HG02798 (cell line): ENCODE measurements around the gene NLGN1.
"Not testable (repeated sequence)": the region's sequence is repeated elsewhere in the genome, so short reads cannot be mapped to it uniquely, and the experiment has no call there.

Experiments used
- ATAC-seq: cut with Tn5 transposase; IDR thresholded peaks from one replicate; pipeline ENCODE4 v1.9.1; 2021; ENCODE audit warnings: mild to moderate bottlenecking; ENCODE audit not compliant: unreplicated experiment, poor library complexity

The NLGN1 gene

DNA sequence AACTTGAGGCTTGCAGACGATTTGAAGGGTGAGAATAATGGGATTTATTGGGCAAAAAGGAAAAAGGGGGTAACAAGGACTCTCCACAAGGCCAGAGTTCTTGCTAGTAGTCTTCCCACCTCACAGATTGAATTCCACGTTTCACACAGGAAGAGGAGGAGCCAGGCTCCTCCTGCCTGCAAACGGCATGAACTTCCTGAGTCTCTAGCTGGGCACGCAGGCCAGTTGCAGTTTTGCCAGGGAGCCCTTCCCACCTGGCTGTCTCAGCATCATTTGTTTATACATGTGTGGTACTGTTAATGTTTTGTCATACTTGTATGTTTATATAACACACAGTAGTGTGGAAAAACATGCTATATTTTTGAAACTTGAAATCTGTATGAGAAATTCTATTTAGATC is 155.0 kb downstream of the NLGN1 start:
- ATAC-seq = no peak

DNA sequence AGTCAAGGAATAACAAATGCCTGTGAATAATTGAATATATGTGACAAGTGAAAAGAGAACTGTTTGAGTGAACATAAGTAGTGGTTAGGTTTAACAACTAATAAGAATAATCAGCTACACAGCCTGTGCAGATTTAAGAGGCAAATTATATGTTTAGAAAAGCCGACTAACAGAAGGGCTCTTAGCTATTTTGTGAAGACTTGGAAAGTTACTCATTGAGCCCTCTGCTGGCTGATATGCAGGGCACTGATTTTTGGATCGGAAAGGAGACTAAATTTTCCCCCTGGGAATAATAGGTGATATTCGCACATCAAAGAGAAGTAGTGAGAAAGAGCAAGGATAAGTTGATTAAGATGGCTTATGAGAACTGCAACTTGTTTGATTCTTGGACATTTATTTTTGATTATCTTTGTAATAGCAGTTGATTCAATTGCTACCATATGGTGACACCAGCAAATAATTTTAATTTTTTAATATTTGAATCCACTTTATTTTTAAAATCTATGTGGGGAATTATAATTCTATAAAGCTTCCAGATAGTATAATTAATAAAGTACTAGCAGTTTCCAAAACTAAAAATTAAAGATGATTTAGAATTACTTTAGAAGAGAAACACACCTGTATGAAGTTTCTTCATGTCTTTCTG is 156.2 kb downstream of the NLGN1 start:
- ATAC-seq = no peak

DNA sequence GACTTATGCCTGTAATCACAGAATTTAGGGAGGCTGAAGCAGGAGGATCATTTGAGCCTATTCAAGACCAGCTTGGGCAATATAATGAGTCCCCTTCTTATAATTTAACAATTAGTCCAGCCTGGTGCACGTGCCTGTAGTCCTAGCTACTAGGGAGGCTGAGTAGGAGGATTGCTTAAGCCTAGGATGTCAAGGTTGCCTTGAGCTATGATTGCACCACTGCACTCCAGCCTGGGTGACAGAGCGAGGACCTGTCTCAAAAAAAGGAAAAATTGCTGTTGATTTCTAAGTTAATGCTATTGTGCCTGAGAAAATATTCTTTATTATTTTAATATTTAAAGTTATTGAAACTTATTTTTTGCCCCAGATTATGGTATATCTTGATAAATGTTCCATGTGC is 159.0 kb downstream of the NLGN1 start:
- no peak for ATAC-seq

DNA sequence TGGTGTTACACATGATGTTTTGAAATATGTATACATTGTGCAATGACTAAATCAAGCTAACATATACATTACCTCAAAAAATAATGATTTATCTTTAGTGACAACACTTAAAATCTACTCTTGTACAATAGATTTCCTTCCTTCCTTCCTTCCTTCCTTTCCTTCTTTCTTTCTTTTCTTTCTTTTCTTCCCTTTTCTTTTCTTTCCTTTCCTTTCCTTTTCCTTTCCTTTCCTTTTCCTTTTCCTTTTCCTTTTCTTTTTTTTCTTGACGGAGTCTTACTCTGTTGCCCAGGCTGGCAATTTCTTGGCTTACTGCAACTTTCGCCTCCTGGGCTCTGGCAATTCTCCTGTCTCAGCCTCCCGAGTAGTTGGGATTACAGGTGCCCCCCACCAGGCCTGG is 170.5 kb downstream of the NLGN1 start:
- no peak for ATAC-seq

DNA sequence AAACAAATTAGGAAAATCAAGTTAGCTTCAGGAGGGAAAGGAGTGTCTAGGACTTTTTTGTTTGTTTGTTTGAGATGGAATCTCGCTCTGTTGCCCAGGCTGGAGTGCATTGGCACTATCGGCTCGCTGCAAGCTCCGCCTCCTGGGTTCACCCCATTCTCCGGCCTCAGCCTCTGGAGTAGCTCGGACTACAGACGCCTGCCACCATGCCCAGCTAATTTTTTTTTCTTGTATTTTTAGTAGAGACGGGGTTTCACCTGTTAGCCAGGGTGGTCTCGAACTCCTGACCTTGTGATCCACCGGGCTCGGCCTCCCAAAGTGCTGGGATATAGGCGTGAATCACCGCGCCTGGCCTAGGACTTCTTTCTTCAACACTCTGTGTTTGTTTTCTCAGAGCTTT is 171.1 kb downstream of the NLGN1 start:
- ATAC-seq = no peak

DNA sequence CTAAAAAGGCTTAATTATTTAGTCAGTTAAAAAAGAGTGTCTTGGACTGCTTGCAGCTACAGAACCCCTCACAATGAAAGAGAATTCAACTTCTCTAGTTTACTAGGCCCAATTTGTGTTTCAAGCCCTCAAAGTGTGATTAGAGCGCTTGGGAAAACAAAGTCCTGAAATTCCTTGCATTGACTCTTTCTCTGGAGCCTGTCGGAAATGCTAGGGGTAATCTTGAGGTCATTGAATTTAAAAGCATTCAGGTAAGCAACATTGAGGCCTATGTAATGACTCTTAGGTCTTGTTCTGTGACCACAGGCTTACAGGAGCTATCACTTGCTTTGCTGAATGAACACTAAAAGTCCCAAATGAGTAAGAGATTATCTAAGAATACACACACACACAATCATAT is 186.0 kb downstream of the NLGN1 start:
- no peak for ATAC-seq

DNA sequence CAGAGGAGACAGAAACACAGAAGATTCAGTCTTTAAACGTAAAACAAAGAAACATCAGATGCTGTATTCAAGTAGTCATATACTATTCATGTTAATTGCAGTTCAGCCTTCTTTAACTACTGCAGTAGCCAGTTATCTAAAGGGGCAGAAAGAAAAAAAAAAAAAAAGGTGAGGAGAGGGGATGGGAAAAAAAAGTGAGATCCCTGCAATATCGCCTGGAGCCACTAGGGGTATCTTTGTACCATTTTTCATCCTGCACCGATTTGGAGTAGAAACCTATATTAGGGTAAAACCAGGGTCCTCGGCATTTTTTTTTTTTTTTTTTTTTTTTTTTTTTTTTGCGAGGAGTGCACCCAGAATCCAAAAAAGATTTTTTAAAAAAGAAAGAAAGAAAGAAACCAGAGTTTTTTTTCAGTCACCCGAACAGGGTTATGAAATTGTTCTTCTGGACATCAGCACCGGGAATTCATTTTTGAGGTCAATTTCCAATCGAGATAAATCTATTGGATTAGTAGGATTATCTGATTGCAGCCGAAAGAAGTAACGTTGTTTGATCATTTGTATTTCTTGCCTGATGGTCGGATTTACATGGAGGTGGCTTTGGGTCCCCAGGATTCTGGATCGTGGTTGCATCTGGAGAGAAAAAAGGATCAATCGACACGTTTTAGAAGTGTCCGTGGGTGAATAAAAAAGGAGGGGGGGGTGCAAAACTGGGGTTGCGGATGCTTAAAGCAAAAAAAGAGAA is 186.7 kb downstream of the NLGN1 start:
- ATAC-seq = no peak

DNA sequence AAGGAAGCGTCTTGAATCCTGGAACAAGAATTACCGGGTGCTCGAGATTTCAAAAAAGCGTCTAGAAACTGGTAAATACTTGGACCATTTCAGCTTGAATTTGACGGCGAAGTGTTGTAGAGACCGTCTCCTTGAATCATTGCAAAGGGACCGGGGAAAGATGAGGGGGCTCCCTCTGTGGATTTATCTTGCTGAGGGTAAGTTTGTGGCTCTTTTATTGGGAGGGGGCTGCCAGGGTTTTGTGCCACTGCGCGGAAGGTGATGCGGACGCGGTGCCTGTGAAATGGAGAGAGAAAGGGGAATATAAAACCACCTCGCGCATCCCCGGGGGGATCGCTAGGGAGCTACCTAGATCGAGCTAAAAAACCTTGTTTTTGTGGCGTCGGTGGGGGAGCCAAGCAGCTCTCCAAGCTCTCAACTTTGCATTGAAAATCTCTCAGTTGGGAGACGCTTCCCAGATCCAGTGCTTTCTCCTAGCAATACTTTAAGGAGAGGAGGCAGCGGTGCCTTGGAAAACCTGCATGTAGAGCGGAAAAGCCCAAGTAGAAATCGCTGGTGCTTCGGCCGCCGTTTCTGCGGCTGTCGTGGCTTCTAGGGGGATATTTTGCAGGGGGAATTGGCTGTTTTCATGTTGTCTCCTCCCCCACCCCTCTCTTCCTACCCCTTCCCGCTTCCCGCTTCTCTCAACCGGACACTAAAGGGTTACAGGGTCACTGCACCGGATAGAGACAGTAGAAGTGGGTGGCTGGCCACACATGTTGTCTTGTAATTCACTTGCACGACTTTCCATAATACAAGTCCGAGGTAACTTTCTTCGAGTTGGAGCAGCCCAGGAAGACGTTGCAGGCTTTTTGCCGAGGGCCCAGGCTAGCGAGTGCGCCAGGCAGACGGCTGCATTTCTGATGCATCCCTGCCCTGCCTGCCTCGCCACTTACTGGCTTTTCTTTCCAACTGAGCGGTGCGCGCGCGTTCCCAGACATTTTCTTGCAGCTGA is 187.6 kb downstream of the NLGN1 start:
- no peak for ATAC-seq

DNA sequence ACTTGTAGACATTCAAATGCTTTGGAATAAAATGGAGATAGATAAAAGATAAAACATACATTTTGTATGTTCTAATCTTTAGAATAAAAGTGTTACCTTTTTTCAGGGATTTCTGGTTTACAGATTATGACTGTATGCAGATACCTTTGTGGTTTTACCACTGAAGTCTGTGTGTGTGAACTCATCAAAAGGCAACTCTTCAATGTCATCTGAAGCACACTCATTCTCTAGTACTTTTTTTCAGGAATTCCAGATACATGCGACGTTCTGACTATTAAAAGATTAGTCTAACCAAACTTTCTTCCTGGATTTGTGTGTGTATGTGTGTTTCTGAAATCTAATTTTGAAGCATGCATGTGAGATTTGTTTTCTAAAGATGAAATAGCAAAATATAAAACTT is 188.6 kb downstream of the NLGN1 start:
- ATAC-seq = no peak

DNA sequence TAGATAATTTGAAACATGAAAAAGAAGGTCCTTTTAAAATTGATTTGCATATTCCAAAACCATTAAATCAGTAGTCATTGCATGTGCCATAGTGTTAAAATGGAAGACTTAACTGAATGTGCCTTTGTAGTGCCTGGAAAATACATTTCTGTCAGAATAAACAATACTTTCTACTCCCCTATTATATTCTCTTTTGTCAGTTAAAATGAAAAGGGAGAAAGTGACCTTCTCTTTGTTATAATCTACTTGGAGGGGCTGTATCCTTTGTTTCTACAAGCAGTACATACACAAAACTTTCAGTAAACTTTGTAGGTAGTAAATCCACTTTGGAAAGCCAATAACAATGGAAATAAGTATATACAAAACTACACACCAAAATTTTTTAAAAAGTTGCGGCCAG is 189.5 kb downstream of the NLGN1 start:
- ATAC-seq = no peak

DNA sequence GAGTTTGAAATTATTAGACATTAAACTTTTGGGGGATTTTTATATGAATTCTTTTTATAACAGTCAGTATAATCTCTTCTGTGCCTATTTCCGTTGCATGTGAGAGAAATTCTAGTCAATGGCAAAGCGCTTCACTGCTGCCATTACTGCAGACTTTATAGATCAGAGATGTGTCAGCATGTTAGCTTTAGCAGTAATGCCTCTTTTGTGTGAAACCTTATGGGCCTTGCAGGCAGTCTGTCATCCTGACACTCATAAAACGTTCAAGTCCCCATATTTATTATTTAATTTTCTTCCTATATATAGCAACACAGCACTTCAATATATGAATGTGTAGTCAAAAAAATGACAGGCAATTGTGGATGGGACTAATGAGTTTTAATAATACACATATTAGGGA is 191.0 kb downstream of the NLGN1 start:
- ATAC-seq = no peak

DNA sequence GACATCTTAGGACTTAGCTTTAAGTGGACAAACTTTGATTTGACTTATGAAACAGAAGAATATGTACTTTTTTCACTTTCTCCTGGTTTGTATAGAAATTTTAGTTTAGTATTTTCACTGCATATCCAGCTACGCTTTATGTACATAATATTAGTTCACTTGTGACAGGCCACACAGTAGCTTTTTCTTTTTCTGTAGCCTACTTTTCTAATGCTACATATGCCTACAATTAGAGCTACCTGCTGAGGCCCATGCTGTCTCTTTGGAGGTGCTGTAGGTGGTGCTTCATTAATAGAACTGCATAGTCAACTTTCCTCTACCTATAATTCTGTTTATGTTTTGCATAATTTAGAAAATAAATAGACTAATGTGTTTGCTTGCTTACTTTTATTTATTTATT is 191.6 kb downstream of the NLGN1 start:
- ATAC-seq = no peak

DNA sequence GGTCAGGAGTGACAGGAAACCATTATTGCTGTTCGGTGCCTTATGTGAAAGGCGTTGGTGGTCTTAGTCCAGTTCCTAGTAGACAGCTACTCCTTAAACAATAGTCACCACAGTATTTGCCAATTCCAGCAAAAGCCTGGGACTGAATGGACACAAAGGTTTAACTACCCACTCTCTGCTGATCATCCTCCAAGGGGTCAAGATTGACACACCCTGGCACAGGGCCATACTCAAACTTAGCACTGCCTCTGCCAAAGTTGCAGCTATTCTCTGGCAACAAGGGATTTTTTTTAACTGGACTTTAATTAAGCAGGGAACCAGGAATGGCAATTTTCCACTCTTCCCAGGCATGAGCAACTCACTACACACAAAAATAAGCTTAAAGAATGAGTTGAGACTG is 193.9 kb downstream of the NLGN1 start:
- ATAC-seq = no peak

DNA sequence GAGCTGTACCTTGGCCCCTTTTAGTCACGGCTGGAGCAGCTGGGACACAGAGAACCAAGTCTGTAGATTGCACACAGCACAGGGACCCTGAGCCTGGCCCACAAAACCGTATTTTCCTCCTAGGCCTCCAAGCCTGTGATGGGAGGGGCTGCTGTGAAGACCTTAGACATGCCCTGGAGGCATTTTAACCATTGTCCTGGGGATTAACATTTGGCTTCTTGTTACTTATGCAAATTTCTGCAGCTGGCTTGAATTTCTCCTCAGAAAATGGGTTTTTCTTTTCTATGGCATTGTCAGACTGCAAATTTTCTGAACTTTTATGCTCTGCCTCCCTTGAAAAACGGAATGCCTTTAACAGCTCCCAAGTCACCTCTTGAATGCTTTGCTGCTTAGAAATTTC is 197.3 kb downstream of the NLGN1 start:
- not testable (repeated sequence) for ATAC-seq

DNA sequence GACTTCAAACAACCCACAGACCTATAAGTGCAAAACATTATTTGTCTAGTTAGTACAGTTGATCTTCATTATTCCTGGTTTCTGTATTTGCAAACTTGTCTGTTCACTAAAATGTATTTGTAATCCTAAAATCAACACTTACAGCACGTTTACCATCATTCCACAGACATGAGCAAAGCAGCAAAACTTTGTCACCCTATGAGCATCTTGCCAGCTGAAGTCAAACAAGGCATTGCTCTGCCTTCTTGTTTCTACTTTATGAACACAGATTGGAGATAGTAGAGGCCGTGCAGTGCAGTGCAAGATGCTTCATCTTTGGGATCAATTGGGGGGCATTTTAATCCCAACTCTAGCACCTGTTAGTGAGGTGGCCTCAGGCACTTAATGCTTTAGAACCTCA is 202.1 kb downstream of the NLGN1 start:
- no peak for ATAC-seq

DNA sequence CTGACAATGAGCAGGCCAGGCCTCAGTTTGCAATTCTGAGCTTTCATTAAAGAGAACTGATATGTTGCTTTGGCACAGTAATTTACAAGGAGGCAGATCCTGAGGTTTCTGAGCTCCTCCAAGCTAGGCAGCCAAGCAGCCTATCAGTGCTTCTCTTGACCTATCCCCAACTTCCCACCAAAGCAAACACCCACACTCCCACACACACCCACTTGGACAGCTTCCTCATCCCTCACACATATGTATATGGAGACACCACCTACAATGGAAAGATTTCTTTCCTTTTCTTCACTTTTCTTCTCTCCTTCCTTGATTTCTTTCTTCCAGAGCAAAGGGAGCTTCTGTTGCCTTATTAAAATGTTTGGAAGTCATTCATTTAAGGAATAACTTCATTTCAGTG is 217.0 kb downstream of the NLGN1 start:
- no peak for ATAC-seq

DNA sequence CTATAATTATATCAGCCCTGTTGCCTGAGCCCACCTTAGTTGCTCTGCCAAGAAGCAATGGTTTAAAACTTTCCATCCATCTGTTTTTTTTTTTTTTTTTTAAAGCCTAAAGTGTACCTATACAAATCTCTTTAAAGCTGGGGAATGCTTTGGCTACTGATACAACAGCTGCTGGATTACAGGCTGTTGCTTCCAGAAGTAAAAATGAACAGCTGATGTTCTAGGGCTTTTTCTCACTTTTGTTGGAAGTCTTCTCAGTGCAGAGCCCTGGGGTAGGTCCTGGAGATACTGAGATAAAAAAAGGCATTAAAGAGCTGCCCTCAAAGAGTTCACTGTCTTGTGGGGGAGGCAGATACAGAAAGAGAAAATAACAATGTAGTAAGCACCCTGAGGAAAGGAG is 218.1 kb downstream of the NLGN1 start:
- no peak for ATAC-seq

DNA sequence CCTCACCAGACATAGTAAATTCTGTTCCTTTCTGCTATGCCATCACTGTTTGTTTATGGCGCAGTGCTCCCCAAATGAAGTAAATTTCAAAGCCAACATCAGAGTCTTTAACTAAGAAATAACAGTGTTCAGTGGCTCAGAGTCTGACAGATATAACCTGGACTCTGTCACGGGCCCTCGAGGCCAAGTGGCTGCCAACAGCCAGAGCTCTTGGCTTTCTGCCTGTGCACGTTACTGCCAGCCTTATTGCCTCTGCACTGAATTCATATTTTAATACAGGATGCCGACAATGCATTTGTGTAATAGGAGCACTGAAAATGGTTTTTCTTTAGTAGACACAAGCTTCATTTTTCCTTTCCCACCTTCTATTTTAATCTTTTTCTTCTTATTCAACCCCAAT is 219.9 kb downstream of the NLGN1 start:
- no peak for ATAC-seq

DNA sequence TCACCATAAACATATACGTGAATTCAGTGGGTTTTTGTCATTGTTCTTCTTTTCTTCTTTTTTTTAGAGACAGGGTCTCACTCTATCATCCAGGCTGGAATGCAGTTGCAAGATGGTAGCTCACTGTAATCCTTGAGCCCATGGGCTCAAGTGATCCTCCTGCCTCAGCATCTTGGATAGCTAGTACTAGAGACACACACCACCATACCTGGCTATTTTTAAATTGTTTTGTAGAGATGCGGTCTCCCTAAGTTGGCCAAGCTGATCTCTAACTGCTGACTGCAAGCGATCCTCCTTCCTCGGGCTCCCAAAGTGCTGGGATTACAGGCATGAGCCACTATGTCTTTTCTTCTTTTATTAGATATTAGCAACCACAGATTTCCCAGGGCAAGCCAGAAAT is 220.6 kb downstream of the NLGN1 start:
- no peak for ATAC-seq

DNA sequence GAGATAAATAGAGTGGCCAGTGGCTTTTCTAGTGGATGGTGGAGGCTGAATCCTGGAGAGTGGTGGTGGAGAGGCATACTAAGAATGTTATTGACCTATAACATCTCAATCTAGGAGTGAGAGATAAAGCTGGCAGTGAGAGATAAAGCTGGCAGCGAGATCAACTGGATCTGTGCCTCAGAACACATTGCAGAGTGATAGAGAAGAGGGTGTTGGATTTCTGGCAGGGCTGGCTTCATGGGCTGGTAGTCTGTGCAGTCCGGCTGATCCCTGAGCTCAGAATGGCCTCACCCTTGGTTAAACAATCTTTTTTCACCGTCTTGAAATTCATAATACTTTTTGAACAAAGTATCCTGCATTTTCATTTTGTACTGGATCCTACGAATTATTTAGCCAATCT is 221.2 kb downstream of the NLGN1 start:
- no peak for ATAC-seq

DNA sequence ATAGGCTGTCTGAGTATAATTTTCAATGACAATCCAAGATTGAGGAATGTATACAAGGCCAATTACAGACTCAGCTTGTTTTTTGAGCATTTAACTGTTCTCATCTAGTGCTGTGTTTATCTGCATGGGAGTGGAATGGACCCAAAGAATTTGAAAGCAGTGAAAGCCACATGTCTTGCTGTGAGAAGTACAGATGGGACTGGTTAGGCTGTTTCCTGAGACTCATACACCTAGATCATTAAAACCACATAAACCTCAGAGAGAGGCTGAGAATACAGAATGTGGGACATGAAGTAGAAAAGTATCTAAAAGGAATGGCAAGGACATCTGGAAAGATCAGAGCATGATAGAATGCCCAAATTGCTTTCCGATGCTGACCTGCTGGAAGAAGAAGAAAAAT is 224.6 kb downstream of the NLGN1 start:
- no peak for ATAC-seq
